ENCODE results near the gene C14orf39.
"Not testable (repeated sequence)": the region's sequence is repeated elsewhere in the genome, so short reads cannot be mapped to it uniquely, and the experiment has no call there.

C14orf39 gene

GRCh38 chr14:60482743-60483142, 3.1 kb downstream of the C14orf39 start:
- no peaks in the 10 kb centered on the region for H3K4me1 ChIP-seq (ENCODE audit: control insufficient read depth, insufficient read depth, low read length)
- H3K9me3 ChIP-seq (ENCODE audit: control insufficient read depth, insufficient read depth, low read depth, low read length): no peaks in the 10 kb centered on the region
- no peaks in the 10 kb centered on the region for H3K36me3 ChIP-seq (ENCODE audit: control insufficient read depth in 2 of 2, insufficient read depth in 1 of 2, low read length in 2 of 2)
- no peak for TF ChIP-seq ZNF777 (tag by site-specific recombination; IDR thresholded peaks at IDR 0.05; ENCODE audit: borderline replicate concordance)
- TF ChIP-seq ZNF791 (tag by site-specific recombination; IDR thresholded peaks at IDR 0.05): no peak
- no peak for TF ChIP-seq ZNF658 (tag by site-specific recombination; IDR thresholded peaks at IDR 0.05)
- TF ChIP-seq, protein P1, sequence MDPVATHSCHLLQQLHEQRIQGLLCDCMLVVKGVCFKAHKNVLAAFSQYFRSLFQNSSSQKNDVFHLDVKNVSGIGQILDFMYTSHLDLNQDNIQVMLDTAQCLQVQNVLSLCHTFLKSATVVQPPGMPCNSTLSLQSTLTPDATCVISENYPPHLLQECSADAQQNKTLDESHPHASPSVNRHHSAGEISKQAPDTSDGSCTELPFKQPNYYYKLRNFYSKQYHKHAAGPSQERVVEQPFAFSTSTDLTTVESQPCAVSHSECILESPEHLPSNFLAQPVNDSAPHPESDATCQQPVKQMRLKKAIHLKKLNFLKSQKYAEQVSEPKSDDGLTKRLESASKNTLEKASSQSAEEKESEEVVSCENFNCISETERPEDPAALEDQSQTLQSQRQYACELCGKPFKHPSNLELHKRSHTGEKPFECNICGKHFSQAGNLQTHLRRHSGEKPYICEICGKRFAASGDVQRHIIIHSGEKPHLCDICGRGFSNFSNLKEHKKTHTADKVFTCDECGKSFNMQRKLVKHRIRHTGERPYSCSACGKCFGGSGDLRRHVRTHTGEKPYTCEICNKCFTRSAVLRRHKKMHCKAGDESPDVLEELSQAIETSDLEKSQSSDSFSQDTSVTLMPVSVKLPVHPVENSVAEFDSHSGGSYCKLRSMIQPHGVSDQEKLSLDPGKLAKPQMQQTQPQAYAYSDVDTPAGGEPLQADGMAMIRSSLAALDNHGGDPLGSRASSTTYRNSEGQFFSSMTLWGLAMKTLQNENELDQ (tag by site-specific recombination; IDR thresholded peaks at IDR 0.05; ENCODE audit: low read depth): no peak
- TF ChIP-seq ZEB2 (tag by site-specific recombination; IDR thresholded peaks at IDR 0.05): no peak
- TF ChIP-seq ZBTB20 (tag by site-specific recombination; IDR thresholded peaks at IDR 0.05): no peak
- no peak for TF ChIP-seq ZFP3 (tag by site-specific recombination; IDR thresholded peaks at IDR 0.05; ENCODE audit: low read depth)
- TF ChIP-seq ZNF155 (tag by site-specific recombination; IDR thresholded peaks at IDR 0.05): no peak
- no peak for TF ChIP-seq ZNF404 (tag by site-specific recombination; IDR thresholded peaks at IDR 0.05)
- TF ChIP-seq ZNF16 (tag by site-specific recombination; IDR thresholded peaks at IDR 0.05; ENCODE audit: low read depth): no peak
- TF ChIP-seq TCF7L2 (IDR thresholded peaks at IDR 0.05; ENCODE audit: borderline replicate concordance, low read depth, low read length): no peak
- CTCF ChIA-PET: interaction anchor here (0.5 to 0.6 kb wide), 2 partner anchors 9 to 132 kb away, joined by 3 read pairs; no protein-coding TSS in a partner anchor
- POLR2A ChIA-PET: no interaction called here
- no peak overlapping the region for H3K4me3 ChIP-seq (ENCODE audit: low read depth, low read length)
- no peak overlapping the region for H3K27ac ChIP-seq (ENCODE audit: extremely low read depth, low read depth, low read length)

GRCh38 chr14:60480248-60480647, 5.6 kb downstream of the C14orf39 start:
- H3K4me1 ChIP-seq (ENCODE audit: control insufficient read depth, insufficient read depth, low read length); H3K4me3 ChIP-seq (ENCODE audit: low read depth, low read length); POLR2A ChIA-PET; H3K27ac ChIP-seq (ENCODE audit: extremely low read depth, low read depth, low read length); H3K36me3 ChIP-seq (ENCODE audit: control insufficient read depth in 2 of 2, insufficient read depth in 1 of 2, low read length in 2 of 2); H3K9me3 ChIP-seq (ENCODE audit: control insufficient read depth, insufficient read depth, low read depth, low read length); CTCF ChIA-PET: not testable (repeated sequence)
- TF ChIP-seq ZNF184 (tag by site-specific recombination; IDR thresholded peaks at IDR 0.05): peak; percentile 97

GRCh38 chr14:60455875-60456274, 30.0 kb downstream of the C14orf39 start:
- H3K27ac ChIP-seq (ENCODE audit: extremely low read depth, low read depth, low read length): no peak overlapping the region
- H3K36me3 ChIP-seq (ENCODE audit: control insufficient read depth in 2 of 2, insufficient read depth in 1 of 2, low read length in 2 of 2): no peaks in the 10 kb centered on the region
- H3K4me1 ChIP-seq (ENCODE audit: control insufficient read depth, insufficient read depth, low read length): no peaks in the 10 kb centered on the region
- ChIA-PET POLR2A (no interaction called here), CTCF (no interaction called here)
- no peaks in the 10 kb centered on the region for H3K9me3 ChIP-seq (ENCODE audit: control insufficient read depth, insufficient read depth, low read depth, low read length)
- no peak overlapping the region for H3K4me3 ChIP-seq (ENCODE audit: low read depth, low read length)
- TF ChIP-seq ZBTB48 (tag by site-specific recombination; IDR thresholded peaks at IDR 0.05) (no peak), ZNF521 (tag by site-specific recombination; IDR thresholded peaks at IDR 0.05) (no peak), ZNF138 (tag by site-specific recombination; IDR thresholded peaks at IDR 0.05; ENCODE audit: borderline replicate concordance) (no peak), ZBTB17 (tag by site-specific recombination; IDR thresholded peaks at IDR 0.05) (no peak), SCRT2 (tag by site-specific recombination; IDR thresholded peaks at IDR 0.05) (no peak), ZNF501 (tag by site-specific recombination; IDR thresholded peaks at IDR 0.05) (no peak), ZFP37 (tag by site-specific recombination; IDR thresholded peaks at IDR 0.05) (no peak), ZNF670 (tag by site-specific recombination; IDR thresholded peaks at IDR 0.05; ENCODE audit: low read depth) (no peak), ZNF510 (tag by site-specific recombination; IDR thresholded peaks at IDR 0.05; ENCODE audit: insufficient replicate concordance) (no peak), ZNF214 (tag by site-specific recombination; IDR thresholded peaks at IDR 0.05; ENCODE audit: borderline replicate concordance) (no peak), SP7 (tag by site-specific recombination; IDR thresholded peaks at IDR 0.05) (no peak), ZNF664 (tag by site-specific recombination; IDR thresholded peaks at IDR 0.05) (no peak), PRDM1 (tag by site-specific recombination; IDR thresholded peaks at IDR 0.05) (no peak), ZNF292 (tag by site-specific recombination; IDR thresholded peaks at IDR 0.05; ENCODE audit: borderline replicate concordance, low read depth) (no peak)
- TF ChIP-seq, protein P2, sequence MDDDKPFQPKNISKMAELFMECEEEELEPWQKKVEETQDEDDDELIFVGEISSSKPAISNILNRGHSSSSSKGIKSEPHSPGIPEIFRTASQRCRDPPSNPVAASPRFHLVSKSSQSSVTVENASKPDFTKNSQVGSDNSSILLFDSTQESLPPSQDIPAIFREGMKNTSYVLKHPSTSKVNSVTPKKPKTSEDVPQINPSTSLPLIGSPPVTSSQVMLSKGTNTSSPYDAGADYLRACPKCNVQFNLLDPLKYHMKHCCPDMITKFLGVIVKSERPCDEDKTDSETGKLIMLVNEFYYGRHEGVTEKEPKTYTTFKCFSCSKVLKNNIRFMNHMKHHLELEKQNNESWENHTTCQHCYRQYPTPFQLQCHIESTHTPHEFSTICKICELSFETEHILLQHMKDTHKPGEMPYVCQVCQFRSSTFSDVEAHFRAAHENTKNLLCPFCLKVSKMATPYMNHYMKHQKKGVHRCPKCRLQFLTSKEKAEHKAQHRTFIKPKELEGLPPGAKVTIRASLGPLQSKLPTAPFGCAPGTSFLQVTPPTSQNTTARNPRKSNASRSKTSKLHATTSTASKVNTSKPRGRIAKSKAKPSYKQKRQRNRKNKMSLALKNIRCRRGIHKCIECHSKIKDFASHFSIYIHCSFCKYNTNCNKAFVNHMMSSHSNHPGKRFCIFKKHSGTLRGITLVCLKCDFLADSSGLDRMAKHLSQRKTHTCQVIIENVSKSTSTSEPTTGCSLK (tag by site-specific recombination; IDR thresholded peaks at IDR 0.05): no peak
- TF ChIP-seq, protein P3, sequence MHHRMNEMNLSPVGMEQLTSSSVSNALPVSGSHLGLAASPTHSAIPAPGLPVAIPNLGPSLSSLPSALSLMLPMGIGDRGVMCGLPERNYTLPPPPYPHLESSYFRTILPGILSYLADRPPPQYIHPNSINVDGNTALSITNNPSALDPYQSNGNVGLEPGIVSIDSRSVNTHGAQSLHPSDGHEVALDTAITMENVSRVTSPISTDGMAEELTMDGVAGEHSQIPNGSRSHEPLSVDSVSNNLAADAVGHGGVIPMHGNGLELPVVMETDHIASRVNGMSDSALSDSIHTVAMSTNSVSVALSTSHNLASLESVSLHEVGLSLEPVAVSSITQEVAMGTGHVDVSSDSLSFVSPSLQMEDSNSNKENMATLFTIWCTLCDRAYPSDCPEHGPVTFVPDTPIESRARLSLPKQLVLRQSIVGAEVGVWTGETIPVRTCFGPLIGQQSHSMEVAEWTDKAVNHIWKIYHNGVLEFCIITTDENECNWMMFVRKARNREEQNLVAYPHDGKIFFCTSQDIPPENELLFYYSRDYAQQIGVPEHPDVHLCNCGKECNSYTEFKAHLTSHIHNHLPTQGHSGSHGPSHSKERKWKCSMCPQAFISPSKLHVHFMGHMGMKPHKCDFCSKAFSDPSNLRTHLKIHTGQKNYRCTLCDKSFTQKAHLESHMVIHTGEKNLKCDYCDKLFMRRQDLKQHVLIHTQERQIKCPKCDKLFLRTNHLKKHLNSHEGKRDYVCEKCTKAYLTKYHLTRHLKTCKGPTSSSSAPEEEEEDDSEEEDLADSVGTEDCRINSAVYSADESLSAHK (tag by site-specific recombination; IDR thresholded peaks at IDR 0.05): no peak
